Neutrophil (primary cell): Measurements from ENCODE around the gene TWIST2.

Experiments used
- H3K27ac ChIP-seq: fragments of 200-600 bp; sonication (generic); 2 replicates; pipeline ENCODE4 v1.5.1; 2016; ENCODE audit warnings: mild to moderate bottlenecking, moderate library complexity
- H3K27me3 ChIP-seq: fragments of 200-600 bp; sonication (generic); 2 replicates; pipeline ENCODE4 v1.6.0; 2016; ENCODE audit warnings: mild to moderate bottlenecking
- H3K36me3 ChIP-seq: fragments of 200-600 bp; sonication (generic); 2 replicates; pipeline ENCODE4 v1.5.1; 2017
- H3K4me1 ChIP-seq, 2 experiments: fragments of 200-600 bp in 1 of 2; sonication (generic) in 1 of 2; 1 replicate in 1 of 2; 2 replicates in 1 of 2; pipeline versions ENCODE4 v1.5.1 to v1.6.1; 2013 to 2016; ENCODE audit warnings: low read depth in 1 of 2, low read length in 1 of 2, mild to moderate bottlenecking in 1 of 2, moderate library complexity in 1 of 2; ENCODE audit not compliant: control insufficient read depth in 1 of 2, insufficient read depth in 1 of 2
- H3K4me3 ChIP-seq, 2 experiments: fragments of 200-600 bp in 1 of 2; sonication (generic) in 1 of 2; 1 replicate in 1 of 2; 2 replicates in 1 of 2; pipeline ENCODE4 v1.5.1; 2013 to 2016; ENCODE audit warnings: low read depth in 1 of 2, low read length in 1 of 2, mild to moderate bottlenecking in 1 of 2, moderate library complexity in 1 of 2
- H3K9me3 ChIP-seq: fragments of 200-600 bp; sonication (generic); 2 replicates; pipeline ENCODE4 v1.5.1; 2016
- TF ChIP-seq, protein P1 (sequence below): fragments of 200-600 bp; sonication (generic); IDR thresholded peaks from 2 replicates; pipeline ENCODE4 v1.5.1; 2016; ENCODE audit warnings: antibody characterized with exemption

The TWIST2 gene

GRCh38 chr2:238850091-238850490 is 2.2 kb downstream of the TWIST2 start:
- TF ChIP-seq, protein P1, sequence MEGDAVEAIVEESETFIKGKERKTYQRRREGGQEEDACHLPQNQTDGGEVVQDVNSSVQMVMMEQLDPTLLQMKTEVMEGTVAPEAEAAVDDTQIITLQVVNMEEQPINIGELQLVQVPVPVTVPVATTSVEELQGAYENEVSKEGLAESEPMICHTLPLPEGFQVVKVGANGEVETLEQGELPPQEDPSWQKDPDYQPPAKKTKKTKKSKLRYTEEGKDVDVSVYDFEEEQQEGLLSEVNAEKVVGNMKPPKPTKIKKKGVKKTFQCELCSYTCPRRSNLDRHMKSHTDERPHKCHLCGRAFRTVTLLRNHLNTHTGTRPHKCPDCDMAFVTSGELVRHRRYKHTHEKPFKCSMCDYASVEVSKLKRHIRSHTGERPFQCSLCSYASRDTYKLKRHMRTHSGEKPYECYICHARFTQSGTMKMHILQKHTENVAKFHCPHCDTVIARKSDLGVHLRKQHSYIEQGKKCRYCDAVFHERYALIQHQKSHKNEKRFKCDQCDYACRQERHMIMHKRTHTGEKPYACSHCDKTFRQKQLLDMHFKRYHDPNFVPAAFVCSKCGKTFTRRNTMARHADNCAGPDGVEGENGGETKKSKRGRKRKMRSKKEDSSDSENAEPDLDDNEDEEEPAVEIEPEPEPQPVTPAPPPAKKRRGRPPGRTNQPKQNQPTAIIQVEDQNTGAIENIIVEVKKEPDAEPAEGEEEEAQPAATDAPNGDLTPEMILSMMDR: no peak
- peaks cover 8% of the 10 kb centered on the region for H3K9me3 ChIP-seq
- H3K36me3 ChIP-seq: no peaks in the 10 kb centered on the region
- H3K4me1 ChIP-seq: peaks cover 19 to 32% of the 10 kb centered on the region in 2 experiments
- H3K27me3 ChIP-seq: peaks cover 100% of the 10 kb centered on the region
- H3K27ac ChIP-seq: no peak overlapping the region
- H3K4me3 ChIP-seq: no peak overlapping the region

DNA sequence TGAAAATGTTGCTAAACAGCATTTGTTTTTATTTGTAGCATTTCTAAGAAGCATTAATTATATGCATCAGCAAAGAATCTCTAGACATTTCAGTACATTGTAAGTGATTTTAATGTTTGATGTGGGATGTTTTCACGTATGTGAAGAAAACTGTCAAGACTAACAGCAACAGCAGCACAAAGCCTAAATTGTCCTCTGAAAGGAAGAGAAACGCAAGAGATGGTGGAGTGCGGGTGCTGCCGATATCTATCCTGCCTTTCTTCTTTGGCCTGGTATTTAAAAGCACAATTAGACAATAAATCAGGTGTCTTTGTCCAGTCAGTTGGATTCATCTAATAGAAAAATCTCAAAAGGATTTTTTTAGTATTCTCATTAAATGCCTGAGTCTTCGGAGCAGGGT is 3.1 kb downstream of the TWIST2 start:
- TF ChIP-seq, protein P1: no peak

GRCh38 chr2:238851761-238852160 is 3.9 kb downstream of the TWIST2 start:
- no peak overlapping the region for H3K4me3 ChIP-seq
- H3K36me3 ChIP-seq: no peaks in the 10 kb centered on the region
- H3K27ac ChIP-seq: no peak overlapping the region
- TF ChIP-seq, protein P1: no peak
- peaks cover 19 to 30% of the 10 kb centered on the region in 2 experiments for H3K4me1 ChIP-seq
- peaks cover 92% of the 10 kb centered on the region for H3K27me3 ChIP-seq
- H3K9me3 ChIP-seq: peaks cover 10% of the 10 kb centered on the region

More for the DNA sequence above, 3.1 kb downstream of the TWIST2 start:
- H3K4me3 ChIP-seq: no peak overlapping the region
- no peak overlapping the region for H3K27ac ChIP-seq
- peaks cover 10% of the 10 kb centered on the region for H3K9me3 ChIP-seq
- peaks cover 19 to 32% of the 10 kb centered on the region in 2 experiments for H3K4me1 ChIP-seq
- H3K36me3 ChIP-seq: no peaks in the 10 kb centered on the region
- H3K27me3 ChIP-seq: peaks cover 100% of the 10 kb centered on the region

DNA sequence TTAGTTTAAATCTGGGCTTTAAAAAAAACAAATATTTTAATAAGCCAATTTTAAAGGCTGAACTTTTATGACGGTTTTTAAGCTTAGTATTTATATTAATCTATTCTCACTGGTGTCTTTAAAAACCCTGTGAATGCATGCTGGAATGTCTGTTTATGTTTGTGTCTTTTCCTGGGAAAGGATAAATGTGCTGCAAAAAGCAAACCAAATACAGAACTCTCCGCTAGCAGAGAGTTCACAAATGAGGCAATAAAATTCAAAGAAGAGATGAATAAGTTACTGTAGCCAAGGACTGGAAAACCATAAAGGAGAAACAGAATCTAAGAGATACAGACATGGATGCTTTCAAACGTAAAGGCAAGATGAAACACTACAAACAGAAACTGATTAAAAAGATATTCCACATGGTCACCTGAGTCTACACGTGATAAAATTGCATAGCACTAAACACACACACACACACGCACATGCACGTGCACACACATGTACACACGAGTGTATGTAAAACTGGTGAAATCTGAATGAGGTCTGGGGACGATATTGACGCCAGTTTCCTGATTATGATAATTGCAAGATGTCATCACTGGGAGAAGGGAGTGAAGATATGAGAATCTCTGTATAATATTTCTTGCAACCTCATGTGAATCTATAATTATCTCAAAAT is 4.5 kb downstream of the TWIST2 start:
- Histone ChIP-seq H3K4me1 (peaks cover 21 to 30% of the 10 kb centered on the region in 2 experiments), H3K9me3 (peaks cover 10% of the 10 kb centered on the region), H3K36me3 (no peaks in the 10 kb centered on the region), H3K27me3 (peaks cover 87% of the 10 kb centered on the region), H3K4me3 (no peak overlapping the region), H3K27ac (no peak overlapping the region)
- TF ChIP-seq, protein P1: no peak

DNA sequence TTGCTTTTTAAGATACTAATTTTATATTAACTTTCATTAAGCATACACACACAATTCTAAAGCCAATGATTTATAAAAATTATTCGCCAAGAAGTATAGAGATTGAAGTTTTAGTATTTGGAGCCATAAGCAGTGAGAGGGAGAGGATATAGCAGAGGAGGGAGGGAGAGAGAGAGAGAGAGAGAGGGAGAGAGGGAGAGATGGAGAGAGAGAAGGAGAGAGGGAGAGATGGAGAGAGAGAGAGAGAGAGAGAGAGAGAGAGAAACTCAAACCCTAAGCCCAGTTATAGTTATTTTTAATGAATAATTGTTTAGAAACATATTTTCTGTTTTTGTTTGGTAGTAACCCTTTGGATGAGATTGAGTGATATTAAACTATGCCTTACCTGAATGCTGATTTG is 5.3 kb downstream of the TWIST2 start:
- no peak overlapping the region for H3K4me3 ChIP-seq
- H3K9me3 ChIP-seq: peaks cover 10% of the 10 kb centered on the region
- H3K27me3 ChIP-seq: peaks cover 78% of the 10 kb centered on the region
- peaks cover 25 to 33% of the 10 kb centered on the region in 2 experiments for H3K4me1 ChIP-seq
- no peak overlapping the region for H3K27ac ChIP-seq
- TF ChIP-seq, protein P1: no peak
- H3K36me3 ChIP-seq: no peaks in the 10 kb centered on the region
